GM23338 (cell line): ENCODE results near the gene FGFR3.

Experiments
- CREB1 ChIP-seq: fragments of 250-450 bp; sonication (Bioruptor Pico); IDR thresholded peaks from 2 replicates; pipeline ENCODE4 v1.5.0; 2020; ENCODE audit warnings: low read depth, mild to moderate bottlenecking, moderate library complexity
- EZH2 ChIP-seq: fragments of 200-600 bp; sonication (generic); IDR thresholded peaks from one replicate; pipeline ENCODE4 v1.8.0; 2017; ENCODE audit warnings: antibody characterized with exemption, mild to moderate bottlenecking, low read depth; ENCODE audit not compliant: unreplicated experiment
- EZH2phosphoT487 ChIP-seq: fragments of 200-600 bp; sonication (generic); IDR thresholded peaks from one replicate; pipeline ENCODE4 v1.8.1; 2018; ENCODE audit warnings: antibody characterized with exemption; ENCODE audit not compliant: unreplicated experiment
- JUNB ChIP-seq: IDR thresholded peaks from one replicate; pipeline ENCODE4 v1.6.1; 2016; ENCODE audit warnings: antibody characterized with exemption; ENCODE audit not compliant: unreplicated experiment
- POLR2AphosphoS5 ChIP-seq: IDR thresholded peaks from 2 replicates; pipeline ENCODE4 v1.6.1; 2016; ENCODE audit warnings: antibody characterized with exemption, low read depth
- ZNF114 ChIP-seq: fragments of 250-450 bp; sonication (Bioruptor Pico); IDR thresholded peaks from 2 replicates; pipeline ENCODE4 v1.5.0; 2020; ENCODE audit warnings: mild to moderate bottlenecking, moderate library complexity
- TF ChIP-seq, protein P1 (sequence below), 2 experiments: fragments of 200-600 bp in 1 of 2; sonication (generic) in 1 of 2; conservative IDR thresholded peaks; 2 replicates each; pipeline versions ENCODE4 v1.5.1 to v1.6.1; 2016 to 2017; ENCODE audit warnings: antibody characterized with exemption in 2 of 2, low read depth in 2 of 2, mild to moderate bottlenecking in 2 of 2, moderate library complexity in 1 of 2
- TF ChIP-seq, protein P2 (sequence below): IDR thresholded peaks from one replicate; pipeline ENCODE4 v1.6.1; 2018; ENCODE audit warnings: antibody characterized with exemption; ENCODE audit not compliant: unreplicated experiment

DNA sequence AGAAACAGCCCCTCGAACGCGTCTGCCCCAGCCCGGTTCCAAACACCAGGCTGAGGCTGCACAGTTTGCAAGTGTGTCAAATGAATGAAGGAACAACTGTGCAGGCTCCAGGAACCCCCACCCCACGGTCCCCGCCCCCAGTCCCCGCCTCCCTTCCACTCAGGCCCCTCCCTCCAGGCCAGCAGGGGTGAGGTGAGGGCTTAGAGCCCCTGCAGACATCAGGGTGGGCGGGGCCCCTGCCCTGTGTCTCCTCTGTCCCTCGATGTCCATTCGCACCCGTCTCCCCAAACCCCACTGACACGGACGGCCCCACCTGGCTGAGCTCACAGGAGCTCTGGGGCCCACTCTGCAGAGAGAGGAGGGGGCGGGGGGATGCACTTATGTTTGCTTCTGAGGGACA is 43.3 kb upstream of the FGFR3 start:
- TF ChIP-seq, protein P1, sequence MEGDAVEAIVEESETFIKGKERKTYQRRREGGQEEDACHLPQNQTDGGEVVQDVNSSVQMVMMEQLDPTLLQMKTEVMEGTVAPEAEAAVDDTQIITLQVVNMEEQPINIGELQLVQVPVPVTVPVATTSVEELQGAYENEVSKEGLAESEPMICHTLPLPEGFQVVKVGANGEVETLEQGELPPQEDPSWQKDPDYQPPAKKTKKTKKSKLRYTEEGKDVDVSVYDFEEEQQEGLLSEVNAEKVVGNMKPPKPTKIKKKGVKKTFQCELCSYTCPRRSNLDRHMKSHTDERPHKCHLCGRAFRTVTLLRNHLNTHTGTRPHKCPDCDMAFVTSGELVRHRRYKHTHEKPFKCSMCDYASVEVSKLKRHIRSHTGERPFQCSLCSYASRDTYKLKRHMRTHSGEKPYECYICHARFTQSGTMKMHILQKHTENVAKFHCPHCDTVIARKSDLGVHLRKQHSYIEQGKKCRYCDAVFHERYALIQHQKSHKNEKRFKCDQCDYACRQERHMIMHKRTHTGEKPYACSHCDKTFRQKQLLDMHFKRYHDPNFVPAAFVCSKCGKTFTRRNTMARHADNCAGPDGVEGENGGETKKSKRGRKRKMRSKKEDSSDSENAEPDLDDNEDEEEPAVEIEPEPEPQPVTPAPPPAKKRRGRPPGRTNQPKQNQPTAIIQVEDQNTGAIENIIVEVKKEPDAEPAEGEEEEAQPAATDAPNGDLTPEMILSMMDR (conservative IDR thresholded peaks at IDR 0.05; ENCODE audit: low read depth in 2 of 2) = no peak
- TF ChIP-seq, protein P2, sequence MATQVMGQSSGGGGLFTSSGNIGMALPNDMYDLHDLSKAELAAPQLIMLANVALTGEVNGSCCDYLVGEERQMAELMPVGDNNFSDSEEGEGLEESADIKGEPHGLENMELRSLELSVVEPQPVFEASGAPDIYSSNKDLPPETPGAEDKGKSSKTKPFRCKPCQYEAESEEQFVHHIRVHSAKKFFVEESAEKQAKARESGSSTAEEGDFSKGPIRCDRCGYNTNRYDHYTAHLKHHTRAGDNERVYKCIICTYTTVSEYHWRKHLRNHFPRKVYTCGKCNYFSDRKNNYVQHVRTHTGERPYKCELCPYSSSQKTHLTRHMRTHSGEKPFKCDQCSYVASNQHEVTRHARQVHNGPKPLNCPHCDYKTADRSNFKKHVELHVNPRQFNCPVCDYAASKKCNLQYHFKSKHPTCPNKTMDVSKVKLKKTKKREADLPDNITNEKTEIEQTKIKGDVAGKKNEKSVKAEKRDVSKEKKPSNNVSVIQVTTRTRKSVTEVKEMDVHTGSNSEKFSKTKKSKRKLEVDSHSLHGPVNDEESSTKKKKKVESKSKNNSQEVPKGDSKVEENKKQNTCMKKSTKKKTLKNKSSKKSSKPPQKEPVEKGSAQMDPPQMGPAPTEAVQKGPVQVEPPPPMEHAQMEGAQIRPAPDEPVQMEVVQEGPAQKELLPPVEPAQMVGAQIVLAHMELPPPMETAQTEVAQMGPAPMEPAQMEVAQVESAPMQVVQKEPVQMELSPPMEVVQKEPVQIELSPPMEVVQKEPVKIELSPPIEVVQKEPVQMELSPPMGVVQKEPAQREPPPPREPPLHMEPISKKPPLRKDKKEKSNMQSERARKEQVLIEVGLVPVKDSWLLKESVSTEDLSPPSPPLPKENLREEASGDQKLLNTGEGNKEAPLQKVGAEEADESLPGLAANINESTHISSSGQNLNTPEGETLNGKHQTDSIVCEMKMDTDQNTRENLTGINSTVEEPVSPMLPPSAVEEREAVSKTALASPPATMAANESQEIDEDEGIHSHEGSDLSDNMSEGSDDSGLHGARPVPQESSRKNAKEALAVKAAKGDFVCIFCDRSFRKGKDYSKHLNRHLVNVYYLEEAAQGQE = no peak
- TF ChIP-seq POLR2AphosphoS5 (no peak), EZH2 (no peak), ZNF114 (CRISPR knock-in tag) (no peak), CREB1 (CRISPR knock-in tag) (no peak), EZH2phosphoT487 (no peak), JUNB (no peak)
